Erythroblast (primary cell): ENCODE measurements around the gene KIAA1671.

Source experiments
- DNase-seq, 2 experiments: peaks; one replicate each; lab custom pipeline; 2025; lab: John Stamatoyannopoulos, UW
- GATA1 ChIP-seq: IDR thresholded peaks from 2 replicates; pipeline ENCODE4 v1.6.1; 2011; ENCODE audit warnings: low read depth, mild to moderate bottlenecking, control low read depth, low read length, moderate library complexity
- POLR2A ChIP-seq: IDR thresholded peaks from 2 replicates; pipeline ENCODE4 v1.6.1; 2011; ENCODE audit warnings: mild to moderate bottlenecking, low read length

The KIAA1671 gene

GRCh38 chr22:25102722-25103121 is 150.2 kb downstream of the KIAA1671 start:
- DNase-seq: no peak
- TF ChIP-seq POLR2A (no peak), GATA1 (no peak)

GRCh38 chr22:25104367-25104766 is 151.9 kb downstream of the KIAA1671 start:
- DNase-seq: no peak
- no peak for TF ChIP-seq POLR2A

- DNase-seq: no peak
Measured at GRCh38 chr22:25105817-25106650, 153.5 kb downstream of the KIAA1671 start.

GRCh38 chr22:25109878-25110595 is 157.5 kb downstream of the KIAA1671 start:
- no peak for TF ChIP-seq GATA1
- TF ChIP-seq POLR2A: no peak
- DNase-seq: no peak

More at GRCh38 chr22:25105817-25106650, 153.5 kb downstream of the KIAA1671 start:
- TF ChIP-seq GATA1 (no peak), POLR2A (no peak)

- TF ChIP-seq GATA1 (no peak), POLR2A (no peak)
- DNase-seq: no peak
Measured at GRCh38 chr22:25110596-25110845, 158.0 kb downstream of the KIAA1671 start.

- peak; percentile 65 to 69 for DNase-seq
- no peak for TF ChIP-seq POLR2A
- no peak for TF ChIP-seq GATA1
Measured at GRCh38 chr22:25110846-25111578, 158.5 kb downstream of the KIAA1671 start.

GRCh38 chr22:25111579-25112517 is 159.3 kb downstream of the KIAA1671 start:
- no peak for TF ChIP-seq POLR2A
- TF ChIP-seq GATA1: no peak

GRCh38 chr22:25112538-25113253 is 160.2 kb downstream of the KIAA1671 start:
- TF ChIP-seq GATA1: no peak
- no peak for TF ChIP-seq POLR2A
- DNase-seq: no peak

More at GRCh38 chr22:25111579-25112517, 159.3 kb downstream of the KIAA1671 start:
- peak in 1 of 2 experiments; percentile 24 for DNase-seq

- no peak for DNase-seq
- no peak for TF ChIP-seq POLR2A
- no peak for TF ChIP-seq GATA1
Measured at GRCh38 chr22:25113316-25113721, 160.8 kb downstream of the KIAA1671 start.

GRCh38 chr22:25114369-25115362 is 162.2 kb downstream of the KIAA1671 start:
- DNase-seq: no peak
- TF ChIP-seq GATA1 (no peak), POLR2A (no peak)

GRCh38 chr22:25119609-25120008 is 167.1 kb downstream of the KIAA1671 start:
- no peak for TF ChIP-seq POLR2A
- no peak for TF ChIP-seq GATA1
- DNase-seq: no peak
